Measurements from ENCODE around the gene NOLC1. TPM values are rescaled to one million over a fixed set of nuclear protein-coding genes. Genes with fewer than 3 reads are reported as not detected.

The NOLC1 gene
- total and polyA plus RNA-seq, 10 of the 15 experiments (the other 5 are each of a cell fraction or from before 2014, with no cell fraction given), result 91.7 to 244 (median 128) TPM

GRCh38 chr10:102132563-102133372 is 19.4 kb upstream of the NOLC1 start, which contains the start of gene PPRC1 (continued):
- TF ChIP-seq, protein P1, sequence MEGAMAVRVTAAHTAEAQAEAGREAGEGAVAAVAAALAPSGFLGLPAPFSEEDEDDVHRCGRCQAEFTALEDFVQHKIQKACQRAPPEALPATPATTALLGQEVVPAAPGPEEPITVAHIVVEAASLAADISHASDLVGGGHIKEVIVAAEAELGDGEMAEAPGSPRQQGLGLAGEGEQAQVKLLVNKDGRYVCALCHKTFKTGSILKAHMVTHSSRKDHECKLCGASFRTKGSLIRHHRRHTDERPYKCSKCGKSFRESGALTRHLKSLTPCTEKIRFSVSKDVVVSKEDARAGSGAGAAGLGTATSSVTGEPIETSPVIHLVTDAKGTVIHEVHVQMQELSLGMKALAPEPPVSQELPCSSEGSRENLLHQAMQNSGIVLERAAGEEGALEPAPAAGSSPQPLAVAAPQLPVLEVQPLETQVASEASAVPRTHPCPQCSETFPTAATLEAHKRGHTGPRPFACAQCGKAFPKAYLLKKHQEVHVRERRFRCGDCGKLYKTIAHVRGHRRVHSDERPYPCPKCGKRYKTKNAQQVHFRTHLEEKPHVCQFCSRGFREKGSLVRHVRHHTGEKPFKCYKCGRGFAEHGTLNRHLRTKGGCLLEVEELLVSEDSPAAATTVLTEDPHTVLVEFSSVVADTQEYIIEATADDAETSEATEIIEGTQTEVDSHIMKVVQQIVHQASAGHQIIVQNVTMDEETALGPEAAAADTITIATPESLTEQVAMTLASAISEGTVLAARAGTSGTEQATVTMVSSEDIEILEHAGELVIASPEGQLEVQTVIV (IDR thresholded peaks at IDR 0.05; ENCODE audit: borderline replicate concordance, partially characterized antibody), result peak; percentile 91
- TF ChIP-seq BACH1 (IDR thresholded peaks at IDR 0.05; ENCODE audit: borderline replicate concordance) (peak; percentile 11; the same call in 1 of the 2 replicates), DPF2 (IDR thresholded peaks at IDR 0.05) (no peak; the same call in 1 of the 2 replicates), EGR1 (IDR thresholded peaks at IDR 0.05; ENCODE audit: borderline replicate concordance in 1 of 2, low read depth in 2 of 2, low read length in 2 of 2) (peak; percentile 1 to 44; a peak in 2 of 3 replicates), RAD21 (IDR thresholded peaks at IDR 0.05; ENCODE audit: insufficient read depth, low read depth, low read length) (peak; percentile 69), ZNF207 (IDR thresholded peaks at IDR 0.05; ENCODE audit: borderline replicate concordance) (peak; percentile 83; the same call in 1 of the 2 replicates), LARP7 (IDR thresholded peaks at IDR 0.05) (peak; percentile 71), ESRRA (IDR thresholded peaks at IDR 0.05; ENCODE audit: low read length) (peak; percentile 88; the same call in 1 of the 2 replicates), SUPT20H (IDR thresholded peaks at IDR 0.05; ENCODE audit: borderline replicate concordance, control insufficient read depth, low read depth, low read length) (no peak), RELA (IDR thresholded peaks at IDR 0.05; ENCODE audit: borderline replicate concordance, partially characterized antibody) (no peak), SREBF1 (IDR thresholded peaks at IDR 0.05; ENCODE audit: low read length) (peak; percentile 88), BHLHE40 (IDR thresholded peaks at IDR 0.05; ENCODE audit: borderline replicate concordance in 1 of 2, low read depth in 2 of 2, low read length in 1 of 2) (peak in 1 of 2 experiments; percentile 55; a peak in 2 of 4 replicates), RBBP5 (conservative IDR thresholded peaks at IDR 0.05) (no peak), STAT1 (conservative IDR thresholded peaks at IDR 0.05) (0 out of 2 replicates have a peak, but pooled peaks have one; percentile 55), ZBTB11 (CRISPR knock-in tag; IDR thresholded peaks at IDR 0.05) (peak; percentile 43; the same call in 1 of the 2 replicates), RCOR1 (conservative IDR thresholded peaks at IDR 0.05; ENCODE audit: low read depth, low read length) (no peak), IRF3 (IDR thresholded peaks at IDR 0.05) (no peak)
- TF ChIP-seq, protein P2, sequence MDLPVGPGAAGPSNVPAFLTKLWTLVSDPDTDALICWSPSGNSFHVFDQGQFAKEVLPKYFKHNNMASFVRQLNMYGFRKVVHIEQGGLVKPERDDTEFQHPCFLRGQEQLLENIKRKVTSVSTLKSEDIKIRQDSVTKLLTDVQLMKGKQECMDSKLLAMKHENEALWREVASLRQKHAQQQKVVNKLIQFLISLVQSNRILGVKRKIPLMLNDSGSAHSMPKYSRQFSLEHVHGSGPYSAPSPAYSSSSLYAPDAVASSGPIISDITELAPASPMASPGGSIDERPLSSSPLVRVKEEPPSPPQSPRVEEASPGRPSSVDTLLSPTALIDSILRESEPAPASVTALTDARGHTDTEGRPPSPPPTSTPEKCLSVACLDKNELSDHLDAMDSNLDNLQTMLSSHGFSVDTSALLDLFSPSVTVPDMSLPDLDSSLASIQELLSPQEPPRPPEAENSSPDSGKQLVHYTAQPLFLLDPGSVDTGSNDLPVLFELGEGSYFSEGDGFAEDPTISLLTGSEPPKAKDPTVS (IDR thresholded peaks at IDR 0.05; ENCODE audit: low read depth, low read length), result no peak
- TF ChIP-seq, protein P3, sequence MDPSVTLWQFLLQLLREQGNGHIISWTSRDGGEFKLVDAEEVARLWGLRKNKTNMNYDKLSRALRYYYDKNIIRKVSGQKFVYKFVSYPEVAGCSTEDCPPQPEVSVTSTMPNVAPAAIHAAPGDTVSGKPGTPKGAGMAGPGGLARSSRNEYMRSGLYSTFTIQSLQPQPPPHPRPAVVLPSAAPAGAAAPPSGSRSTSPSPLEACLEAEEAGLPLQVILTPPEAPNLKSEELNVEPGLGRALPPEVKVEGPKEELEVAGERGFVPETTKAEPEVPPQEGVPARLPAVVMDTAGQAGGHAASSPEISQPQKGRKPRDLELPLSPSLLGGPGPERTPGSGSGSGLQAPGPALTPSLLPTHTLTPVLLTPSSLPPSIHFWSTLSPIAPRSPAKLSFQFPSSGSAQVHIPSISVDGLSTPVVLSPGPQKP (IDR thresholded peaks at IDR 0.05; ENCODE audit: low read depth, low read length), result peak; percentile 56; the same call in 1 of the 2 replicates
